Renal cortex interstitium (tissue), 15 donors: ENCODE data around the gene GMNN. TPM values are rescaled to one million over a fixed set of nuclear protein-coding genes. Genes with fewer than 3 reads are reported as not detected.
"Not testable (repeated sequence)": the region's sequence is repeated elsewhere in the genome, so short reads cannot be mapped to it uniquely, and the experiment has no call there.

Experiments
- DNase-seq, 11 donors: peaks; one replicate each; pipeline ENCODE4 v3.0.0-alpha.2; 2013; ENCODE audit warnings: low read depth in 9 of 11, low spot score in 4 of 11; ENCODE audit errors: extremely low read depth in 1 of 11
- long read RNA-seq, 16 experiments: transcript quantifications; one replicate each; lab custom pipeline, GENCODE V29; 2026
- polyA plus RNA-seq, 3 donors: library from polyadenylated mRNA; unstranded; fragments of 120-200 nt; gene quantifications; one replicate each; pipeline ENCODE4 v1.2.1, GENCODE V29; 2013; ENCODE audit not compliant: insufficient read length in 3 of 3

GMNN gene
- 10 to 100 TPM; 53.7 to 61.8 (median 60.5) TPM for polyA plus RNA-seq
- long read RNA-seq, donor 1, partial matches to known transcripts, result 0 of 13 reads
- long read RNA-seq, donor 1, other reads (novel, unspliced or antisense), result 5 of 13 reads
- long read RNA-seq, donor 2, transcript GMNN-202 (7 exons, 1,133 nt), result major isoform, 7 of 10 reads
- long read RNA-seq, donor 2, partial matches to known transcripts, result 0 of 10 reads
- long read RNA-seq, donor 2, other reads (novel, unspliced or antisense), result 0 of 10 reads
- long read RNA-seq, donor 3, transcript GMNN-201 (7 exons, 1,262 nt), result minor isoform, 7 of 17 reads
- long read RNA-seq, donor 3, transcript GMNN-202 (7 exons, 1,133 nt), result major isoform, 8 of 17 reads
- long read RNA-seq, donor 3, partial matches to known transcripts, result 0 of 17 reads
- long read RNA-seq, donor 3, other reads (novel, unspliced or antisense), result 0 of 17 reads
- long read RNA-seq, donor 4, transcript GMNN-202 (7 exons, 1,133 nt), result minor isoform, 6 of 14 reads
- long read RNA-seq, donor 4, transcript GMNN-201 (7 exons, 1,262 nt), result major isoform, 7 of 14 reads
- long read RNA-seq, donor 4, partial matches to known transcripts, result 0 of 14 reads
- long read RNA-seq, donor 4, other reads (novel, unspliced or antisense), result 0 of 14 reads
- long read RNA-seq, donor 5, result 0 reads
- long read RNA-seq, donor 6, transcript GMNN-202 (7 exons, 1,133 nt), result minor isoform, 8 of 30 reads
- long read RNA-seq, donor 6, transcript GMNN-201 (7 exons, 1,262 nt), result major isoform, 9 of 30 reads
- long read RNA-seq, donor 6, partial matches to known transcripts, result 7 of 30 reads
- long read RNA-seq, donor 6, other reads (novel, unspliced or antisense), result 5 of 30 reads
- long read RNA-seq, donor 7, transcript GMNN-201 (7 exons, 1,262 nt), result major isoform, 14 of 33 reads
- long read RNA-seq, donor 7, transcript GMNN-202 (7 exons, 1,133 nt), result minor isoform, 9 of 33 reads
- long read RNA-seq, donor 7, partial matches to known transcripts, result 0 of 33 reads
- long read RNA-seq, donor 7, other reads (novel, unspliced or antisense), result 9 of 33 reads
- long read RNA-seq, donor 8, result 0 reads
- long read RNA-seq, donor 9, transcript GMNN-201 (7 exons, 1,262 nt), result major isoform, 14 of 23 reads
- long read RNA-seq, donor 9, transcript GMNN-202 (7 exons, 1,133 nt), result minor isoform, 8 of 23 reads
- long read RNA-seq, donor 9, partial matches to known transcripts, result 0 of 23 reads
- long read RNA-seq, donor 9, other reads (novel, unspliced or antisense), result 0 of 23 reads
- long read RNA-seq, donor 10, transcript GMNN-202 (7 exons, 1,133 nt), result minor isoform, 8 of 36 reads
- long read RNA-seq, donor 10, transcript GMNN-201 (7 exons, 1,262 nt), result major isoform, 11 of 36 reads
- long read RNA-seq, donor 10, partial matches to known transcripts, result 15 of 36 reads
- long read RNA-seq, donor 10, other reads (novel, unspliced or antisense), result 0 of 36 reads
- long read RNA-seq, donor 11, transcript GMNN-201 (7 exons, 1,262 nt), result major isoform, 8 of 11 reads
- long read RNA-seq, donor 11, partial matches to known transcripts, result 0 of 11 reads
- long read RNA-seq, donor 11, other reads (novel, unspliced or antisense), result 0 of 11 reads
- long read RNA-seq, donor 12, partial matches to known transcripts, result 0 of 6 reads
- long read RNA-seq, donor 12, other reads (novel, unspliced or antisense), result 0 of 6 reads
- long read RNA-seq, donor 13, result 0 reads
- long read RNA-seq, donor 14, transcript GMNN-201 (7 exons, 1,262 nt), result major isoform, 8 of 11 reads
- long read RNA-seq, donor 14, partial matches to known transcripts, result 0 of 11 reads
- long read RNA-seq, donor 14, other reads (novel, unspliced or antisense), result 0 of 11 reads
- long read RNA-seq, donor 15, partial matches to known transcripts, result 0 of 7 reads
- long read RNA-seq, donor 15, other reads (novel, unspliced or antisense), result 0 of 7 reads
- long read RNA-seq, donor 16, transcript GMNN-201 (7 exons, 1,262 nt), result minor isoform, 15 of 53 reads
- long read RNA-seq, donor 16, transcript GMNN-202 (7 exons, 1,133 nt), result major isoform, 17 of 53 reads
- long read RNA-seq, donor 16, partial matches to known transcripts, result 0 of 53 reads
- long read RNA-seq, donor 16, other reads (novel, unspliced or antisense), result 19 of 53 reads

DNA sequence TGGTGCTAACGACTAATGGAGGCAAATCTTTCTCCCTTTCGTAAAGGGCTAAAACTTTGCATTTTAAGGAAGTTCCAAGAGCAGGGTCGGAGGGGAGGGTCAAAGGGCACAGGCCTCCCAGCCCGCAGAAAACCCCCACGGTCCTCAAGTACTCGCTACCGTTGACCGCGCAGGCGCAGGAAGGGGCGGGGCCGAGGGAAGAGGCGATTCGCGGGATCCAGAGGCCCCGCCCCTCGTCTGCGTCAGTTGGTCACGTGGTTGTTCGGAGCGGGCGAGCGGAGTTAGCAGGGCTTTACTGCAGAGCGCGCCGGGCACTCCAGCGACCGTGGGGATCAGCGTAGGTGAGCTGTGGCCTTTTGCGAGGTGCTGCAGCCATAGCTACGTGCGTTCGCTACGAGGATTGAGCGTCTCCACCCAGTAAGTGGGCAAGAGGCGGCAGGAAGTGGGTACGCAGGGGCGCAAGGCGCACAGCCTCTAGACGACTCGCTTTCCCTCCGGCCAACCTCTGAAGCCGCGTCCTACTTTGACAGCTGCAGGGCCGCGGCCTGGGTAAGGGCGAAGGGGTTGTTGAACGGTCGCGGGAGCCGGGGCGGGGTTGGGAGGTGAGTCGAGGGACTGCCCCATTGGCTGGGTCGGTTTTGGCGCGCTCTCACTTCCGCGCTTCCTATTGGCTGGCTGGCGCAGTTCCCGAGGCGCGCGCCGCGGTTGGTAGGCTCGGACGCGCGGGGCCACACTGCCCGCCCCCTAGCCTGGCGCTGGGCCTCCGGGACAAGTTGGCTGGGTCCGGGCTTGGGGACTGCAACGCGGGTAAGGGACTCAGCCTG lies at the start of gene GMNN:
Gene GMNN (plus strand): TSS at position 242 of the 824 bp plus-strand sequence. CDS start 2,310 bp downstream, outside the sequence.
- peak; percentile 87 to 97 (median 94) for DNase-seq

DNA sequence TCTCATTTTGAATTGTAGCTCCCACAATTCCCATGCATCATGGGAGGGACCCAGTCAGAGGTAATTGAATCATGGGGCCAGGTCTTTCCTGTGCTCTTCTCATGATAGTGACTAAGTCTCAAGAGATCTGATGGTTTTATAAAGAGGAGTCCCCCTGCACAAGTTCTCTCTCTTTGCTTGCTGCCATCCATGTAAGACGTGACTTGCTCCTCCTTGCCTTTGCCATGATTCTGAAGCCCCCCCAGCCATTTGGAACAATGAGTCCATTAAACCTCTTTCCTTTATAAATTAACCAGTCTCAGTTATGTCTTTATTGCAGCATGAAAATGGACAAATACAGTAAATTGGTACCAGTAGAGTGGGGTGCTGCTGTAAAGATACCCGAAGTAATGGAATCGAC lies 44.1 kb upstream of the GMNN start:
- not testable (repeated sequence) for DNase-seq

DNA sequence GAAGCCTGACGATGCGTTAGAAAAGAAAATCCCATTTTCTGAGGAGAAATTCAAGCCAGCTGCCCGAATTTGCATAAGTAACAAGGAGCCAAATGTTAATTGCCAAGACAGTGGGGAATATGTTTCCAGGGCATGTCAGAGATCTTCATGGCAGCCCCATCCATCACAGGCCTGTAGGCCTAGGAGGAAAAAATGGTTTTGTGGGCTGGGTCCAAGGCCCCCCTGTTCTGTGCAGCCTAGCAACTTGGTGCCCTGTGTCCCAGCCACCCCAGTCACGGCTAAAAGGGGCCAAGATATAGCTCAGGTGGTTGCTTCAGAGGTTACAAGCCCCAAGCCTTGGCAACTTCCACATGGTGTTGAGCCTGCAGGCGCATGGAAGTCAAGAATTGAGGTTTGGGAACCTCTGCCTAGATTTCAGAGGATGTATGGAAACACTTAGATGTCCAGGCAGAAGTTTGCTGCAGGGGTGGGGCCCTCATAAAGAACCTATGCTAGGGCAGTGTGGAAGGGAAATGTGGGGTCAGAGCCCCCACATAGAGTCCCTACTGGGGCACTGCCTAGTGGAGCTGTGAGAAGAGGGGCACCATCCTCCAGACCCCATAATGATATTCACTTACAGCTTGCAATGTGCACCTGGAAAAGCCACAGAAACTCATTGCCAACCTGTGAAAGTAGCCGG lies 43.1 kb upstream of the GMNN start:
- not testable (repeated sequence) for DNase-seq

- no peak for DNase-seq
These were observed 40.6 kb upstream of the GMNN start for GRCh38 chr6:24734166-24734565.

- not testable (repeated sequence) for DNase-seq
These were observed 40.0 kb upstream of the GMNN start for GRCh38 chr6:24734710-24735109.

DNA sequence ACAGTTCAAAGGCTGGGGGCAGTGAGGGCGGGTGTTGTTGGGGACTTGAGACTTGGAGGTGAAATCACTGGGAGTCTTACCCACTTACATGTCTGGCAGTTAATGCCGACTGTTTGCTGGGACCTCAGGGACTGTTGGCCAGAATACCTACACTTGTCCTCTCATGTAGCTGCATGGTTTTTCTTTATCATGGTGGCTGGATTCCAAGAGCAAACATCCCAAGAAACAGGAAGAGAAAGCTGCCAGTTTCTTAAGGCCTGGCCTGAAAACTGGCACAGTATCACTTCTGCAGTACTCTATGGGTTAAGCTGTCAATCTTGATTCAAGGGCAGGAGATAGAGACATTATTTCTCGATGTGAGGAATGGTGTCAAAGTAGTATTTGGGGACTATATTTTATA lies 36.0 kb upstream of the GMNN start:
- DNase-seq, result no peak

GRCh38 chr6:24740861-24741260 lies 33.9 kb upstream of the GMNN start:
- no peak for DNase-seq

GRCh38 chr6:24742216-24742738 lies 32.5 kb upstream of the GMNN start:
- no peak for DNase-seq

DNA sequence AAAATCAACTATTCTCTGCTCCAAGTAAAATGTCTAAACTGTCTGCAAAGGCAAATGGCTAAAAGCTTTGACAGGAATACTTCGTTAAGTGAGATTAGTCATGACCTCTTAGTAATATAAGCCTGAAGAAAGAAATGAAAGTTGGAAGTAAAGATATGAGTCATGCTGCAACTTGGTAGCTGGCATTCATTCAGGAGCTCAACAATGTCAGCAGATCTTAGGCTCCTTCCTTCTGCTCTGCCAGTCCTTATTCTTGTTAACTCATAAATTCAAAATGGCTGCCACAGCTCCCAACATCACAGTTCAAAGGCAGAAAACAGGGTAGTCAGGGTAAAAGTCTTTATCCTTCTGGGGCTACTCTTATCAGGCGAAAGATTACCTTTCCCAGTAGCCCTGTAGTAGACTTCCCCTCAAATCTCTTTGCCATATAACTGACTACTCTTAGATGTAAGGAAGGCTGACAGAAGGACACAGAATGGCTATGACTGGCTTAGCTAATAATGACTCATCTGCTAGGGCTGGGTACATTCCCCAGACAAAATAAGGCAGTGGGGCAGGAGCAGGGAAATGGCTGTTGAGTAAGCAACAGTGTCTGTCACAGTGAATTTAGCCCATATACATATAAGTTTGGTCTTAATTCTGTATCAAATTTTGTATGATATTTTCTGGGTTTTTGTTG lies 31.3 kb upstream of the GMNN start:
- no peak for DNase-seq

DNA sequence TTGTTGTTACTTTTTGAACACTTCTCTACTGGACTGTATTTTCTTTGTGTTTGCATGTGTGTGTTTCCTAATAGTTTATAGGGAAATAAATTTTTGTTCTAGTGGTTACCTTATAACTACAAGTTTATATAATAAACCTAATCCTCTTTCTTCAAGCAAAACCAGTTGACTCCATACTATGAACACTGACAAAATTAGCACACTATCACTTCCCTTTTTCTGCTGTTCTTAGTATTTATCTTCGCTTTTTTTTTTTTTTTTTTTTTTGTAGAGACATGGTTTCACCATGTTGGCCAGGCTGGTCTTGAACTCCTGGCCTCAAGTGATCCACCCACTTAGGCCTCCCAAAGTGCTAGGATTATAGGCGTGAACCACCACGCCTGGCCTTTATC lies 30.8 kb upstream of the GMNN start:
- DNase-seq, result no peak

DNA sequence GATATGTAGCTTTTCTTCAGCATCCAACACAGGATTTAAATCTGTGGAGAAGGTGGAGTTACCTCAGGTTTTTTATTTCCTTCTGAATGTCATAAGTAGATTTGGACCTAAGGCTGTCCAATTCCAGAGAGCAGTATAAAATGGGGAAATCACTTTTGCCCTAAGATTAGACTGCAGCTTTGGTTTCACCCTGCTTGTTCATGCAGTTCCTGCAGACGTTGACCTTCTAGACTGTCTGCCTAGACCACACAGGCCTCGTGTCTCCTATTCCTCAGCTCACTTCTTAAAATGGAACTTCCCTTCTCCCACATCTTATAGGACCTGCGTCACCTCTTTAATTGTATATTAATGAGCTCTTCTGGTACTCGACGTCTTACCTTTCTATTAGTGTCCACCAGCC lies 29.8 kb upstream of the GMNN start:
- DNase-seq, result no peak

DNA sequence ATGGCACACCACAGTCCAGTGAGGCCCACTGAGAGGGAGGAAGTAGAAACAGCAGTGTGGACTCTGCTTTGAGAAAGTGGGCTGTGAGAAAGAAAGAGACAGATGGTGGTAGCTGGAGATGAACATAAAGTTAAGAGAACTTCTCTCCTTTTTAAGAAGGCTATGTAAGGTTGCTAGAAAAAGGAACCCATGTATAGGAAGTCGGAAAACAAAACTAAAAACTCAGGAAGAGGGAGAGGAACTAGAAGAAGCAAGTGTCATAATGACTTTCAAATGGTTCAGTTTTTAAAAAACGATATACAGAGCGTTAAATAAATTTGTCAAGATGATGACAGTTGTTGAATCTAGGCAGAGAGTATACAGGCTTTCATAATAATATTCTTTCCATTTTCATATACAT lies 25.4 kb upstream of the GMNN start:
- DNase-seq, result no peak

- DNase-seq, result not testable (repeated sequence)
These were observed 23.9 kb upstream of the GMNN start for GRCh38 chr6:24750878-24751277.

DNA sequence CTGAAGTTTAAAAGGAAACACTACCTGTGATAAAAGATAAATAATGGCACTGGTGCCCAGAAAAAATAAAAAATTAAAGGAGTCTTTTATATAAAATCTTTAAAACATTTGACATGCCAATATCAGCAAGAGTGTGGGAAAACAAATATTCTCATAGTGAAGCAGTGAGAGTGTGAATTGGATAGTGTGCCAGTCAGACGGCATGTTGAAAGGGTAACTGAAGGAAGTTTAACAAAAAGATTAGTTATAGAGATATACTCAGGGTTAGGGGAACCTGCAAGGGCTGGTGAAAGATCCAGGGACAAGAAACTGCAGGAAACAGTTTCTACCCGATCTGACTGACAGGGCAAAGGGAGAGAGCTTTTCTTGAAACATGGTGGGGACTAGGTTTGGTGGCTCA lies 22.2 kb upstream of the GMNN start:
- DNase-seq, result no peak

GRCh38 chr6:24752917-24753492 lies 21.7 kb upstream of the GMNN start:
- DNase-seq, result no peak
